DND-41 (cell line): Measurements from ENCODE around the gene MDH1B.
"Not testable (repeated sequence)": the region's sequence is repeated elsewhere in the genome, so short reads cannot be mapped to it uniquely, and the experiment has no call there.

ENCODE experiments used
- ATAC-seq: fragments of 200-7000 bp; cut with Tn5 transposase; 3 replicates; pipeline ENCODE4 v1.9.1; 2021; ENCODE audit warnings: low read depth; ENCODE audit not compliant: insufficient read depth
- DNase-seq: peaks from one replicate; pipeline ENCODE4 v3.0.0-alpha.2; 2020
- H2AFZ ChIP-seq: 2 replicates; pipeline ENCODE4 v1.6.0; 2012; ENCODE audit warnings: low read depth, low read length
- H3K27ac ChIP-seq: 2 replicates; pipeline ENCODE4 v1.5.1; 2012; ENCODE audit warnings: low read length, inconsistent platforms
- H3K27me3 ChIP-seq: fragments of 200-600 bp; sonication (generic); 2 replicates; pipeline ENCODE4 v1.6.0; 2012; ENCODE audit warnings: low read length, mild to moderate bottlenecking, inconsistent platforms; ENCODE audit not compliant: insufficient read depth, poor library complexity
- H3K36me3 ChIP-seq: 2 replicates; pipeline ENCODE4 v1.5.1; 2012; ENCODE audit warnings: low read length, inconsistent platforms; ENCODE audit not compliant: insufficient read depth
- H3K4me1 ChIP-seq: 2 replicates; pipeline ENCODE4 v1.5.1; 2012; ENCODE audit warnings: mild to moderate bottlenecking, low read length; ENCODE audit not compliant: insufficient read depth
- H3K4me2 ChIP-seq: 2 replicates; pipeline ENCODE4 v1.6.0; 2012; ENCODE audit warnings: mild to moderate bottlenecking, moderate library complexity, low read length, inconsistent platforms; ENCODE audit not compliant: insufficient read depth
- H3K4me3 ChIP-seq, 2 experiments: fragments of 200-600 bp in 1 of 2; shearing (Covaris generic) in 1 of 2; 2 replicates each; pipeline ENCODE4 v1.5.1; 2012 to 2016; ENCODE audit warnings: inconsistent platforms in 2 of 2, low read length in 2 of 2, mild to moderate bottlenecking in 2 of 2, low read depth in 1 of 2, moderate library complexity in 1 of 2
- H3K79me2 ChIP-seq: 2 replicates; pipeline ENCODE4 v1.6.0; 2012; ENCODE audit warnings: low read length, inconsistent platforms; ENCODE audit not compliant: insufficient read depth
- H3K9ac ChIP-seq: 2 replicates; pipeline ENCODE4 v1.6.0; 2012; ENCODE audit warnings: low read depth, mild to moderate bottlenecking, inconsistent platforms, low read length, moderate library complexity
- H3K9me3 ChIP-seq: 2 replicates; pipeline ENCODE4 v1.5.1; 2012; ENCODE audit warnings: low read length, moderate library complexity, mild to moderate bottlenecking, inconsistent platforms; ENCODE audit not compliant: insufficient read depth, severe bottlenecking
- H4K20me1 ChIP-seq: 2 replicates; pipeline ENCODE4 v1.6.0; 2012; ENCODE audit warnings: low read length; ENCODE audit not compliant: insufficient read depth
- EZH2 ChIP-seq: IDR thresholded peaks from 3 replicates; pipeline ENCODE4 v1.6.1; 2012; ENCODE audit warnings: borderline replicate concordance, low read depth, mild to moderate bottlenecking, moderate library complexity, low read length, inconsistent platforms; ENCODE audit not compliant: severe bottlenecking
- TF ChIP-seq, protein P1 (sequence below): IDR thresholded peaks from 2 replicates; pipeline ENCODE4 v1.5.1; 2012; ENCODE audit warnings: borderline replicate concordance, low read length, moderate library complexity, mild to moderate bottlenecking; ENCODE audit not compliant: poor library complexity, severe bottlenecking; ENCODE audit errors: extremely low read depth

MDH1B gene

DNA sequence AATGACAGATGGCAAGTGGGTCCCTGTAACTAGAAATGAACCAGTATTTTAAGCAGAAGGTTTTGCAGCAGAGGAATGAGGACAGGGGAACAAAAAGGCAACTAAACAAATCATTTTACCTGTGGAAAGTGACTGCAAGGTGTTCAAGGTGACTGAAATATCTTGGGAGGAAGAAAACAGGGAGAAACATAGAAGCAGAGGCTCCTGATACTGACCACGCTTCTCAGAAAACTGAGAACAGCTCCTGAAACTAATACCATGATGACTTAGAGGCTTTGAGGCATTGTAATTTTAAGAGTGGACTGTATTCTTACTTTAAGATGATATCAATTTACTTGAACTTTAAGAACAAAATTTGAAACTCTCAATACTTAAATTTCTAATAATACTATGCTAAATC lies 46.8 kb downstream of the MDH1B start, which contains the start of gene DYTN:
Gene DYTN (minus strand): TSS at position 101 of the 400 bp plus-strand sequence. CDS start 117 bp downstream, outside the sequence.
- Histone ChIP-seq H2AFZ (no peak within 1 kb of the TSS), H3K27me3 (no peaks in the 10 kb centered on the region), H3K9me3 (no peaks in the 10 kb centered on the region), H3K79me2 (no peaks in the 10 kb centered on the region), H3K27ac (no peak within 1 kb of the TSS), H3K36me3 (no peaks in the 10 kb centered on the region), H3K4me3 (no peak within 1 kb of the TSS), H3K4me1 (no peaks in the 10 kb centered on the region), H3K9ac (no peak within 1 kb of the TSS), H4K20me1 (no peaks in the 10 kb centered on the region), H3K4me2 (no peak within 1 kb of the TSS)
- ATAC-seq (no peak), DNase-seq (no peak)
- TF ChIP-seq EZH2, result no peak
- TF ChIP-seq, protein P1, sequence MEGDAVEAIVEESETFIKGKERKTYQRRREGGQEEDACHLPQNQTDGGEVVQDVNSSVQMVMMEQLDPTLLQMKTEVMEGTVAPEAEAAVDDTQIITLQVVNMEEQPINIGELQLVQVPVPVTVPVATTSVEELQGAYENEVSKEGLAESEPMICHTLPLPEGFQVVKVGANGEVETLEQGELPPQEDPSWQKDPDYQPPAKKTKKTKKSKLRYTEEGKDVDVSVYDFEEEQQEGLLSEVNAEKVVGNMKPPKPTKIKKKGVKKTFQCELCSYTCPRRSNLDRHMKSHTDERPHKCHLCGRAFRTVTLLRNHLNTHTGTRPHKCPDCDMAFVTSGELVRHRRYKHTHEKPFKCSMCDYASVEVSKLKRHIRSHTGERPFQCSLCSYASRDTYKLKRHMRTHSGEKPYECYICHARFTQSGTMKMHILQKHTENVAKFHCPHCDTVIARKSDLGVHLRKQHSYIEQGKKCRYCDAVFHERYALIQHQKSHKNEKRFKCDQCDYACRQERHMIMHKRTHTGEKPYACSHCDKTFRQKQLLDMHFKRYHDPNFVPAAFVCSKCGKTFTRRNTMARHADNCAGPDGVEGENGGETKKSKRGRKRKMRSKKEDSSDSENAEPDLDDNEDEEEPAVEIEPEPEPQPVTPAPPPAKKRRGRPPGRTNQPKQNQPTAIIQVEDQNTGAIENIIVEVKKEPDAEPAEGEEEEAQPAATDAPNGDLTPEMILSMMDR, result no peak

DNA sequence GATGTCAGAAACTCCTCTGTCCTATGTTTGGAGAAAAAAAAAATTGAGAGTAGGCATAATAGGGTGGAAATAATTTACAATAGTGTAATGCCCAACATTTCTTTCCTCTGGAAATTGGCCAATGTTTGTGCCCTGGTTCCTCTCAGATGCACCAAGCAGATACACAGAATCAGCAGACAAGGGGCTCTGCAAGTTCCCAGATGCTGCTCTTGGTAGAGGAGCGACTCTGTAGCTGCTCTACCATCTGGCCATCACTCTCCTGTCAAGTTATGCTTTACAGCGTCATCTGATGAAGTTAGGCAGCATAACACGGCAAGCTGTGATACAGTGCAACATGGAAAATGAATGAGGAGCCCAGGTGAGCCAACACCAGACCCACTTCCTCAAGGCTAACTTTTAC lies 48.5 kb downstream of the MDH1B start:
- no peak overlapping the region for H3K27ac ChIP-seq
- ATAC-seq (no peak), DNase-seq (no peak)
- no peak overlapping the region for H3K4me2 ChIP-seq
- no peaks in the 10 kb centered on the region for H3K27me3 ChIP-seq
- no peaks in the 10 kb centered on the region for H3K4me1 ChIP-seq
- H2AFZ ChIP-seq, result no peak overlapping the region
- H4K20me1 ChIP-seq, result no peaks in the 10 kb centered on the region
- no peak overlapping the region for H3K9ac ChIP-seq
- H3K9me3 ChIP-seq, result no peaks in the 10 kb centered on the region
- no peaks in the 10 kb centered on the region for H3K36me3 ChIP-seq
- no peaks in the 10 kb centered on the region for H3K79me2 ChIP-seq
- TF ChIP-seq, protein P1, result no peak
- no peak for TF ChIP-seq EZH2
- H3K4me3 ChIP-seq, result no peak overlapping the region

GRCh38 chr2:206715183-206715582 lies 49.9 kb downstream of the MDH1B start:
- not testable (repeated sequence) for H3K4me3 ChIP-seq, ATAC-seq, H3K4me2 ChIP-seq

DNA sequence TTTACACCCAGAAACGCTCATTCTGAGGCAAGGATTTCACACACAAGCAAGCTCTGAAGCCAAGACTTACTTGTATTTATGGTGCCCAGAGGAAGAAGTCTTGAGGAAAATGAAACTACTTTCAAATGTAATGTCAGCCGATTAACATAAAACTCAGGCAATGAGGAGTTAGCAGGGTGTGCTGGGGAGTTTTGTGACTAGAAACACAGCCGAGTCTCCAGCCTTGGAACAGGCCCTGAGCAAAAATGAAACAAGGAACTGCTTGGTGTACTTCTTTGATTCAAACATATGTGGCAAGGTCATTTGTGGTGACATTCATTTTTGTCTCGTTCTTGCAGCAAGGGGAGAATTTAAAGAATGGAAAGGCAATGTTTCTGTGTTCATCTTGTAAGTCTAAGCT lies 51.4 kb downstream of the MDH1B start:
- no peaks in the 10 kb centered on the region for H3K4me1 ChIP-seq
- no peaks in the 10 kb centered on the region for H4K20me1 ChIP-seq
- no peaks in the 10 kb centered on the region for H3K9me3 ChIP-seq
- H3K9ac ChIP-seq, result no peak overlapping the region
- H3K4me3 ChIP-seq, result no peak overlapping the region
- ATAC-seq (no peak), DNase-seq (no peak)
- H3K36me3 ChIP-seq, result no peaks in the 10 kb centered on the region
- no peak for TF ChIP-seq EZH2
- TF ChIP-seq, protein P1, result no peak
- H3K27ac ChIP-seq, result no peak overlapping the region
- H3K79me2 ChIP-seq, result no peaks in the 10 kb centered on the region
- H2AFZ ChIP-seq, result no peak overlapping the region
- H3K27me3 ChIP-seq, result no peaks in the 10 kb centered on the region
- H3K4me2 ChIP-seq, result no peak overlapping the region

More at GRCh38 chr2:206715183-206715582, 49.9 kb downstream of the MDH1B start:
- not testable (repeated sequence) for H3K36me3 ChIP-seq, H3K4me1 ChIP-seq, H4K20me1 ChIP-seq, H3K27me3 ChIP-seq, H3K9ac ChIP-seq, DNase-seq, H3K79me2 ChIP-seq, H3K9me3 ChIP-seq, H3K27ac ChIP-seq, H2AFZ ChIP-seq
